EH (cell line): Measurements from ENCODE around the gene PRM2.

Source experiments
- DNase-seq: peaks from one replicate; pipeline ENCODE4 v3.0.0-alpha.2; 2015; ENCODE audit warnings: low read depth

PRM2 gene, protein sequence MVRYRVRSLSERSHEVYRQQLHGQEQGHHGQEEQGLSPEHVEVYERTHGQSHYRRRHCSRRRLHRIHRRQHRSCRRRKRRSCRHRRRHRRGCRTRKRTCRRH

DNA sequence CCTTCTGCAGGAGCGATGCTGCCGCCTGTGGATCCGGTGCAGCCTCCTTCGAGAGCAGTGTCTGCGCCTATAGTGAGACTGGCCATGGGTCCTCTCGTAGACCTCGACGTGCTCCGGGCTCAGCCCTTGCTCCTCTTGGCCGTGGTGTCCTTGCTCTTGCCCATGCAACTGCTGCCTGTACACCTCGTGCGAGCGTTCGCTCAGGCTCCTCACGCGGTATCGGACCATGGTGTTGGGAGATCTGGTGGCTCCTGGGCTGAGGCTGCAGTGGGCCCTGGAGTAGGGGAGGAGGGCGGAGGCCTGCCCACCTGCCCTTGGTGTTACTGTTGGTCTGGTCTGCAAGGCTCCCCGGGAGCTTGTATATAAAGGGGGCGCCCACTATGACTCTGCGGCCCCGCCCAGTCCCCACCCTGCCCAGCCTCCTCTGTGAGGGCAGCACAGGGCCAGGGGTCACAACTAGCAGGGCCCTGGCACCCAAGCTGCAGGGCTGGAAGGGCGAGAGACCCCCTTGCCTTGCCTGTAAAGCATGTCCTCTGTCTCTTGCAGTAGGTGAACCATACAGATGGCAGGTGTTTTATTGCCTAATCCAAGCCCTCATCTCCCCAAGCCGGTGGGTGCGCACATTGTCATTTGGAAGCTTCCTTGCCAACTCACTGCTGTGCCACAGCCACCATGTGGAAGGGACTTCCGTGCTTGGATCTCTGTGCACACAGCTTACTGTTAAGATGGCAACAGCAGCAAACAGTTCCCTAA lies at the start of gene PRM2:
Gene PRM2 (minus strand): TSS at position 338 of the 753 bp plus-strand sequence. CDS start 110 bp downstream, at position 228.
- DNase-seq, result no peak

DNA sequence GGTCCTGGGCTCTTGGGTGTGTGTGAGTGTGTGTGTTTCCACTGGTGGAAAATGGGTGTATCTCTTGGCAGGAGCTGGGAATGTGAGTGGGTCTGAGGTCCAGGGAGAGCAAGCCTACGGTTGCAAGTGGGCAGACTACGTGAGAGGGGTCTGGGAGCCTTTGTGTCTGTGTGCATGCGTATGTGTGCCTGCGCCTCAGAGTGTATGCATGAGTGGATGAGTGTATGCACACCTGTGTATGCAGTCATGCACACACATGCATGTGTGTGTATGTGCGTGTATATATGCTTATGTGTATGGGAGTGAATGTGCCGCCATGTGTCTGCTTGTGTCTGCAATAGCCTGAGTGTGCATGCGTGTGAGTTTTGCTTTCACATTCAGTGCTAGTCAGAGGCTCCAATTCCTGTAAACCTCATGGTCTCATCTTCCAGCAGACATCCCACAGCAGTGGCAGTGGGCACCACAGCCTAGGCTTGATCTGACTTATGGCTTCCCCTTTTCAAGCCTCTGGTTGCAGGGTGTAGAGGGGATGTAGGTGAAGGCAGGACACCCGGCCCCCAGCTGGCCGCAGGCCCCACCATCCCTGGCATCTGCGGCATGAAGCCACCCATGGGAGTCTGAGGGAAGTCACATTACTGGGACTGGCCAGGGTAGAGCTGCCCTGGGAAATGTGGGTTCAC lies 49.3 kb upstream of the PRM2 start:
- no peak for DNase-seq

DNA sequence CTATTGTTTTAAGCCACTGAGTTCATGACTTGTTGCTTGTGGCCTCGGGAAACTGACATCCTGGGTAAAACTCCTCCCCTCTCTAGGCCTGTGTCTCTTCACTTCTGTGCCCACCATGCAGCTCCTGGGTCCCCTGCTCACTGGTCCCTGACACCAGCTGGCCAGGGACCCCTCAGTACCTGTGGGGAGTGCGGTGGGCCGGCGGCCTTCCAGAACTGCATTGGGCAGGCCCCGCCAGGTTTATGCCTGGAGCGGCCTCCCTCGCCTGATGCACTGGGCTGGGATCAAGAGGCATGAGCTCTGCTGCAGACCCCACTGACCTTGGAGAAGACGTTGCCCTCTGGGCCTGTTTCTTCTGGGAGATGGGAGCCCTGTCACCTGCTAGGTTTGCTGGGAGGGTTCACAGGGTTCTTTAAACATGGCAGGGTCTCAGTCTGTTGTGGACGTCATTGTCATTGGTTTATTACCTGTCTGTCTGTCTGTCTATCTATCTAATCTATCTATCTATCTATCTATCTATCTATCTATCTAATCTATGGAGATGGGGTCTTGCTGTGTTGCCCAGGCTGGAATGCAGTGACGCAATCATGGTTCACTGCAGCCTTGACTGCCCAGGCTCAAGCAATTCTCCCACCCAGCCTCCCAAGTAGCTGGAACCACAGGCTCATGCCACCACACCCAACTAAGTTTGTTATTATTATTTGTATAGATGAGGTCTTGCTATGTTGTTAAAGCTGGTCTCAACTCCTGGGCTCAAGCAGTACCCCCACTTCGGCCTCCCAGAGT lies 47.5 kb upstream of the PRM2 start:
- no peak for DNase-seq

DNA sequence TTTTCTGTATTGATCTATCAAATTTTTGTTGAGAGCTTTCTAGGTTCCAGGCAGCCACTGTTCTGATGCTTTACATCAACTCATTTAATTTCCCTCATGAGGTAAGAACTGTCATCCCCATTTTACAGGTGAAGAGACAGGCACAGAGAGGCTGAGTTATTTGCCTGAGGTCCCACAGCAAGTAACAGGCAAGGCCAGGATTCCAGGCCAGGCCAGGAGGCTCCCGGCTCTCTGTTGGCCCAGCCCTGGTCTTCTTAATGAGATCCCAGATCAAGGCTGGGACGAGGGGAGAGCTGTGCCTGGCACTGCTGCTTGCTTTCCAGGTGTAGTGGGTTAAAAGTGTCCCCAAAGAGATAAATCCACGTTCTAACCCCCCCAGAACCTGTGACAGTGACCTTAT lies 46.5 kb upstream of the PRM2 start:
- DNase-seq, result no peak

DNA sequence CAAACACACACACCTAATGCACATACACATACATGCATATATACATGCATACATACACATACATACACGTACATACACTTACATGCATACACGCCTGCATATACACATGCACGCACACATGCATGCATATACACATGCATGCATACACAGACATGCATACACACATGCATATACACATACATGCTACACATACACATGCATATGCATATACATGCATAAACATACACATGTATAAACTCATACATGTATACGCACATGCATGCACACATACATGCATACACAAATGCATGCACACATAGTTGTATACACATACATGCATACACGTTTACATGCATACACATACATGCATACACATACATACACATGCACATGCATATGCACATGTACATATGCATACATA lies 45.4 kb upstream of the PRM2 start:
- no peak for DNase-seq

DNA sequence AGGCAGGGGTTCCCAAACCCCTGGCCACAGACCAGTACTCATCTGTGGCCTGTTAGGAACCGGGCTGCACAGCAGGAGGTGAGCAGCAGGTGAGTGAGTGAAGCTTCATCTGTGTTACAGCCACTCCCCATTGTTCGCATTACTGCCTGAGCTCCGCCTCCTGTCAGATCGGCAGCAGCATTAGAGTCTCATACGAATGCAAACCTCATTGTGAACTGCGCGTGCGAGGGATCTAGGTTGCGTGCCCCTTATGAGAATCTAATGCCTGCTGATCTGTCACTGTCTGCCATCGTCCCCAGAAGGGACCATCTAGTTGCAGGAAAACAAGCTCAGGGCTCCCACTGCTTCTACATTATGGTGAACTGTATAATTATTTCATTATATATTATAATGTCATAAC lies 43.9 kb upstream of the PRM2 start:
- DNase-seq, result no peak

DNA sequence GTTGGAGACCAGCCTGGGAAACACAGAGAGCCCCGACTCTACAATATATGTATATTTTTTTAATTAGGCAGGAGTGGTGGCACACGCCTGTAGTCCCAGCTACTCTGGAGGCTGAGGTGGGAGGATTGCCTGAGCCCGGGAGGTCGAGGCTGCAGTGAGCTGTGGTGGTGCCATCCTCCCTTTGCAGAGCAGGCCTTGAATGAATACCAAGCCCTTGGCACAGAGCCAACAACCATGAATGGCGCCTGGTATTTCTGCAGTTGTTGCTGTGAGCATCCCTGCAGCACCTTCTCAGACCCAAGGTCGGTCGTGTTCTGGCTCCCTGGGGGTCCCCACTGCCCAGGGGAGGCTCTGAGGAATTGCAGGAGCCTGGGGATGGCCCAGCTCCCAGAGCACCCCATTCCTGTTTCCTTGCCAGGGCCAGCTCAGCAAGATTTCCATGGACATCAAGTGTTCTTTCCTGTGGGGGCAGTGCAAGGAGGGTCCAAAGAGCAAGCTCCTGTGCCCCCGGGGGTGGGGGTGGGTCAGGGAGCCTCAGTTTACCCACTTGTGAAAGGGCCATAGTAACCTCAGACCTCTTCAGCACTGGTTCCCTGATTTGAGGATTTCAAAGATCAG lies 43.4 kb upstream of the PRM2 start:
- DNase-seq, result peak; percentile 35

DNA sequence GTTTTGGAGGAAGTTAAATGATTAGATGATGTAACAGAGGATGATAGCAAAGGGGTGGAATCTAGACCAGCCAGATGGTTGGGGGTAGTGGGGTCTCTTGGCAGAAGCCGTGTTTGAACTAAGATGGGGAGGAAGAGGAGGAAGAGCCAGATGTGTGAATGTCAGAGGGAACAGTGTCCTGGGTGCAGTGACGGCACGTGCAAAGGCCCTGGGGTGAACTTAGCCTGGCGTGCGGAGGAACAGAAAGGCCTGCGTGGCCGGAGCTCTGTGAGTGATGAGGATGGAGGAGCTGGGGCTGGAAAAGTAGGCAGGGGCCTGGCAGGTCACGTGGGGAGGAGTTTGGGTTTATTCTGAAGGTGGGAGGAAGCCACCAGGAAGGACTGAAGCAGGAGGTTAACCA lies 42.5 kb upstream of the PRM2 start:
- no peak for DNase-seq

DNA sequence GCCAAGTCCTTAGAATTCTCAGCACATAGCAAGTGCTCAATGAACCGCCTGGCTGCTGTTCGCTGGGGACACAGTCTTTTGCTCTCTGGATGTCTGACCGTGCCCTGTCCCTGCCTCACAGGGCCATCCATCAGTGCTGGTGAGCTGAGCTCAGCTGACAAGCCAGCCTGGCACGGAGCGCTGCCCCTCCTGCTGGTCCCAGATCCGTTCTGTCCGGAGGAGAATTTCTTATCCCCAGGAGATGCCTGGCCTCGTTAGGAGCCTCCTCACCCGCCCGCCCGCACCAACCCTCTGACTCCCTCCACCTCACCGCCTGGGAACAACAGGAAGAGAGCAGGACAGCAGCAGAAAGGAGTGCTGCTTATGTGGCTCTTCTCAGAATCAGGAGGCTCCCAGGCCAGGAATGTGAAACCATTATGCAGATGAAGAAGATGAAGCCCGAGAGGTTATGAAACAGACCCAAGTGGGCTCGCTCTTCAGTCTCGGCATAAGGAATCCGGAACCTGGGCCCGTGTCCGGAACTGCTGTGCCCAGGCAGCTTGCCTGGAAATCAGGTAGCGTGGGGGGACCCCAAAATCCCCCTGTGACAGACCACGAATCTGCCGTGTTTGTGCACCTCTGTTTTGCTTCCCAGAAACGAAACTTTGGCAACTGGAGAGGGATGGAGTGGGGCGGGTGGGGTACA lies 40.2 kb upstream of the PRM2 start:
- DNase-seq, result no peak

DNA sequence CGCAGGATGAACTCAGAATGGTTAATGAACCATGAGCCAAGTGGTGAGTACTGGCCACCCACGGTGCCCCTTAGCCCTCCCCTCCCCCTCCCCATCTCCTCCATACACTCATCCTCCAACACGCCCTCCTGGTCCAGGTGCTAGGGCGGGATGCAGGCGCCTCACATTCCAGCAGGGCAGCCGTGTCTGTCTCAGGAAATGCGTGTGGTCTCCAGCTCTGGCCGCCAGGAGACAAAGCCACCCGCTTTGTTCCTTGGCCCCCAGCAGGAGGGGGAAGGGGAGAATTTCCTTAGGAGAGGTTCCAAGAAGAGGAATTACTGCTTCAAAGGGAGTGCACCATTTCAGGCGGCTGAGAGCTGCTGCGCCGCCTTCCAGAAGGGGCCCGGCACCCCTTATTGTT lies 39.2 kb upstream of the PRM2 start:
- peak; percentile 56 for DNase-seq

DNA sequence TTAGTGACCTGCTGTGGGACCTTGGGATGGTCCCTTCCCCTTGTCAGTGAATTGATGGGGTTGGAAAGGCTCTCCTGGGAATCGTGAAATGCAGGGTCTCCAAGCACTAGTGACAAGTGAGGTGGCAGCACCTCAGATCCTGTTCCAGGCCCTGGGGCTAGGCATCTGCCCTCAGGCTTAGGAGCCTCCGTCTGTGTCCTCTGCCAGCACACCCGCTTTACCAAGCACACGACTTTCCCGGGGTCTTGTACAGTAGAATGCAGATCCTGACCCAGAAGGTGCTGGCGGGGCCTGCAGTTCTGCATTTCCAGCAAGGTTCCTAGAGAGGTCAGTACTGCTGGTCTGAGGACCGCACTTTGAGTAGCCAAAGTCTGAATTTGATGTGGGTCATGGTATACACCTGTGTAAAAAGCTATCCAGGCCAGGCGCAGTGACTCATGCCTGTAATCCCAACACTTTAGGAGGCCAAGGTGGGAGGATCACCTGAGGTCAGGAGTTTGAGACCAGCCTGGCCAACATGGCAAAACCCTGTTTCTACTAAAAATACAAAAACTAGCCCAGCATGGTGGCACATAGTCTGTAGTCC lies 38.1 kb upstream of the PRM2 start:
- DNase-seq, result no peak

DNA sequence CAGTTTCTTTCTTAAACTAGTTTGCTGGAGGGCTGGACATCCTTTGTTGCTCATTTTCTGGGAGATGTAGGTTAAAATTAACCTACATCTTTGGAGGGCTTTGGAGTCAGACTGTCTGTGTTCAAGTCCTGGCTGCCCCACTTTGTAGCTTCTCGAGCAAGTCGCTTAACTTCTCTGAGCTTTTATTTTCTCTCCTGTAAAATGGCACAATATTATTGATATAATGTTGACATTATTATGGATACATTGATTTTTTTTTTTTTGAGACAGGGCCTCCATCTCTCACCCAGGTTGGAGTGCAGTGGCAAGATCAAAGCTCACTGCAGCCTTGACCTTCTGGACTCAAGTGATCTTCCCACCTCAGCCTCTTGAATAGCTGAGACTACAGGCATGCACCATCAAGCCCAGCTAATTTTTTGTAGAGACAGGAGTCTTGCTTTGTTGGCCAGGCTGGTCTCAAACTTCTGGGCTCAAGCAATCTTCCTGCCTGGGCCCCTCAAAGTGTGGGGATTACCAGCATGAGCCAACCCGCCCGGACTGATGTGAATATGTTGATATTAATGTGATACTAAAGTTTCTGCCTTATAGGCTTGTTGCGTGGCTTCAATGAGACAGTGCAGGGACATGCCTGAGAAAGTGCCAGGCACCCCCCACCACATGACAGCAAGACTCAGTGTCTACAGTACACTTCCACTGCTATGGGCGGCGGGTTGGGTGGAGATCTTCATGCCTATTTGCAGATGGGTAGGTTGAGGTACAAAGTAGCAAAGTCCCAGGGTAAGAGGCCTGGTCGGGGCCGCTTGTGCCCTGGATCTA lies 37.4 kb upstream of the PRM2 start:
- DNase-seq, result no peak

DNA sequence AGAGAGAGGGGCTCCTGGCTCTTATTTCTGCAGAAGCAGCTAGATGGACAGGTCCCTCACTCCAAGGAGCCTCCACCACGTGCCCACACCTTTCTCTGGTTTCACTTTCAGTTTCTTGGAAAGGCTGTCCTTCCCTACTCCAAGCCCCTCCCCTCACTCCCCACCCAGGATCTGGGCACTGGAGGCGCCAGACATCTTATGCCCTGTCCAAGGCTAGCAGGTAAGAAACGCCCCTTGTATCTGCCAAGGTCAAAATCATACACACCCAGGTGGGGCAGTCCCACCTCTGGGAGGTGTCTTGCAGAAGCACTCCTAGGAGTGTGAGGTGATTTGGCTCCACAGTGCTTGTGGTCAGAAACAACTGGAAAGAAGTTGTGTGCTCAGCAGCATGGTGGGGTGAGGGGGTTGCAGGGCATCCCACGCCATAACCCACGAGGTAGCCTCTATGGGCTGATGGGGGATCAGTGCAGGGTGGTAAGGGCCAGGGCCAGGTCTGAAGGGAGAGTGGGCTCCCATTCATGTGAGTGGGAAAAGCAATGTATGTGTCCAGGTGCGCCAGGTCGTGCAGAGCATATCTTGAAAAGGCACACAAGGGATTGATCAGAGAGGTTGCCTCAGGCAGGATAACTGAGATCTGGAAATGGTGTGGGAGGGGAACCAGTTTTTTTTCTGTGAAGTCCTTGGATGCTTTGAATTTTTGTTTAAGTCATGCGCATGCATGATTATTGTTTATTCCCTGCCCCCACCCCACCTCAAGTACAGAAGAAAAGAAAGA lies 36.6 kb upstream of the PRM2 start:
- peak; percentile 70 for DNase-seq

DNA sequence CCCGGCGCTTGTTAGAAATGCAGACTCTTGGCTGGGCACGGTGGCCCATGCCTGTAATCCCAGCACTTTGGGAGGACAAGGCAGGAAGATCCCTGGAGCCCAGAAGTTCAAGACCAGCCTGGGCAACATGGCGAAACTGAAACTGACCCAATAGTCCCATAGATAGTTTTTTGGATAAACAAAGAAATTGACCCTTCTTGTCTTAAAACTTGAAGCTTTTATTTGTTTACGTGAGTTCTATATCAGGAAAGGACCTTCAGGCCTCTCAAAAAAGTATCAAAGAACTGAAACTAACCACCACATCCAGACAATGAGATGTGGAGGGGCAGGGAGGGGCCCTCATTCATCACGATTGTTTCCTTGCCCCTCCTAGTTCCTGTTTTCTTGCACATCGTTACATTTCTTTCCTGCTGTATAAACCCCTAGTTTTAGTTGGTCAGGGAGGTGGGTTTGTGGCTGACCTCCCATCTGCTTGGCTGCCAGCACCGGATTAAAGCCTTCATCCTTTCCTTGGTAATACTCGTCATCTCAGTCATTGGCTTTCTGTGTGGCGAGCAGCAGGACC lies 34.8 kb upstream of the PRM2 start:
- DNase-seq, result no peak

DNA sequence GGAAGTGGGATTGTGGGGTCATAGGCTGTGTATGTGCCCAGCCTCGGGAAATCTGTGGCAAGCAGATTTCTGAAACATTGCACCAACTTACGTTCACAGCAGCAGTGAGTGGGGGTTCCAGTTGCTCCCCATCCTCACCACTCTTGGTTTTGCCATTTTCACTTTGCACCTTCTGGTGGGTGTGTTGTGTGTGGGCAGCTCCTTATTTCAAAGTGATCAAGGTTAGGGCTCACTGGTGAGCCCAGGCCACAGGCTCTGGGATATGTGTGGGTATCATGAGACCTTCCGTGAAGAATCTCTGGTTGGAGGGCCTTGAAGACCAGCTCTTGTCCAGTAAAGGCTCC lies 34.3 kb upstream of the PRM2 start:
- no peak for DNase-seq

DNA sequence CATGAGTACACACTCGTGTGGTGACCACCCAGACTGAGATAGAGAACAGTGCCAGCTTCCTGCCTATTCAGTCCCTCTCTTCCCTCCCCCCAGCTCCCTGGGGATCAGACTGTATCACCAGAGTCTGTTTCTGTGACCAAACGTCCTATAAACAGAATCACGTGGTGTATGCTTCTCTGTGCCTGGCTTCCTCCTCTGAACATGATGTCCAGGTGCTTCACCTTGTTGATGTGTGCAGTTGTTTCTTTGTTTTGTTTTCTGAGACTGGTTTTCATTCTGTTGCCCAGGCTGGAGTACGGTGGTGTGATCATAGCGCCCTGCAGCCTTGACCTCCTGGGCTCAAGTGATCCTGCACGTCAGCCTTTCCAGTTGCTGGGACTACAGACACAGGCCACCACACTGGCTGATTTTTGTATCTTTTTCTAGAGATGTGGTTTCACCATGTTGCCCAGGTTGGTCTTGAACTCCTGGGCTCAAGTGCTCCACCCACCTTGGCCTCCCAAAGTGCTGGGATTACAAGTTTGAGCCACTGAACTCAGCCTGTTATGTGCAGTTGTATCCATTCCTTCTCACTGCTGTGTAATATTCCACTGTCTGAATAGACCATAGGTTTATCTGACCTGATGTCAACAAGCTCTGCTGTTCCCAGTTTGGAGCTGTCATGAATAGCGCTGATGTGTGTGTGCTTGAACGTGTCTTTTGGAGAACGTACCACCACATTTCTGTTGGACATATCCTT lies 33.8 kb upstream of the PRM2 start:
- DNase-seq, result no peak

DNA sequence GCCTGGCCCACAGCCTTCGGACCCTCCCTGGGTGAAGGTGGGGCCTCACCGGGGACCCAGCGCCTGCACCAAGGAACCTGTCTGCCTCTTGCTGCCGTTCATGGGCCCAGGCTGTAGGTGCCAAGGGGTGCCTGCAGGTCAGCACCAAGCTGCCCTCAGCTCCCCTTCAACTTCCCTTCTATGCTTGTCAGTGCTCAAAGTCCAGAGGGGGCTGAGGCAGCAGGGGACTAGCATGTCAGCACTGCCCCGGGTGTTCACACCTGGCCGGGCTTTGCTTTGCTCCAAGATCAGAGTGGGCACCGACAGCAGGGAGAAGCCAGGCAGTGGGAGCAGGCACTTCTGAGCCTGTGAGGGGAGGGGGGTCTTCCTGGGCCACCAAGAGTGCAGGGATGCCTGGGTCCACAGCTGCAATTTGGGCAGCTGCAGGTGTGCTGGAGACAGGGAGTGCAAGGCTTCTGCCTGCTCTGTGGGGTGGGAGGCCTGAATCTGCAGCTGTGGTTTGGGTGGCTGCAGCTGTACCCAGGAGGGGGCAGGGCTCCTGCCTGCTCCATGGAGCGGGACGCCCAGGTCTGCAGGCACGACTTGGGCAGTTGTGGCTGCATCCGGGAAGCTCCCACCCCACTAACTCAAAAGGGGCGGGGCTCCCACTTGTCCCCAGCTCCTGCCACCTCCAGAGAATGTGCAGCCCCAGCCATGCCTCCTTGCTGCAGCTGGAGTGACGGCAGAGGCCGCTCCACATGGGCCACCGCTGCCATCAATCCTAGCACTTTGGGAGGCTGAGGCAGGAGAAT lies 32.4 kb upstream of the PRM2 start:
- DNase-seq, result no peak
